Activated CD4-positive, alpha-beta memory T cell treated with anti-CD3 and anti-CD28 coated beads for 36 hours (primary cell): ENCODE data around the gene LUZP1. TPM values are rescaled to one million over a fixed set of nuclear protein-coding genes. Genes with fewer than 3 reads are reported as not detected.
A peak's percentile ranks its signal among the peaks of the same experiment; 100 is the strongest.

Experiments
- CTCF ChIA-PET: fragments of 350-600 bp; sonication (Branson Sonifier 250); formaldehyde crosslinking; loops from one replicate; lab custom pipeline; 2021; ENCODE audit warnings: antibody characterized with exemption, inconsistent platforms; lab: Charles Lee
- POLR2A ChIA-PET: fragments of 350-600 bp; sonication (Branson Sonifier 250); formaldehyde crosslinking; loops from one replicate; lab custom pipeline; 2021; ENCODE audit warnings: antibody characterized with exemption; lab: Charles Lee
- DNase-seq: peaks from one replicate; pipeline ENCODE4 v3.0.0-alpha.2; 2020
- H3K27ac Mint-ChIP-seq: one replicate; pipeline ENCODE4 v1.8.0; 2021; ENCODE audit warnings: mixed read lengths
- H3K27me3 Mint-ChIP-seq: one replicate; pipeline ENCODE4 v1.8.0; 2021; ENCODE audit warnings: mixed read lengths
- H3K36me3 Mint-ChIP-seq: one replicate; pipeline ENCODE4 v1.8.0; 2021; ENCODE audit warnings: mixed read lengths
- H3K4me1 Mint-ChIP-seq: one replicate; pipeline ENCODE4 v1.8.0; 2021; ENCODE audit warnings: low read depth, mixed read lengths
- H3K4me3 Mint-ChIP-seq: one replicate; pipeline ENCODE4 v1.8.0; 2021; ENCODE audit warnings: mild to moderate bottlenecking, mixed read lengths
- H3K9me3 Mint-ChIP-seq: one replicate; pipeline ENCODE4 v1.8.0; 2021; ENCODE audit warnings: mixed read lengths
- intact Hi-C: fragments of 100-400 bp; cut with micrococcal nuclease; formaldehyde crosslinking; loops from one replicate; pipeline ENCODE4 v1.15.1; 2023
- total RNA-seq, 2 experiments: library from RNA; stranded (reverse); gene quantifications; one replicate each; pipeline ENCODE4 v1.2.3, GENCODE V29; 2021

LUZP1 gene
- 10 to 100 TPM; 19.0 to 21.2 TPM for total RNA-seq

GRCh38 chr1:23168445-23169194 lies at the start of gene LUZP1:
TSS of gene LUZP1 (minus strand) at chr1:23168856.
- peak within 1 kb of the TSS; percentile 96 for H3K4me3 Mint-ChIP-seq

GRCh38 chr1:23217421-23218115 lies 48.9 kb upstream of the LUZP1 start, which contains the start of gene HTR1D:
TSS of gene HTR1D (minus strand) at chr1:23217502. CDS start at chr1:23194219, 23,283 bp downstream.
- Mint-ChIP-seq H3K4me1 (peaks cover 3% of the 10 kb centered on the region), H3K9me3 (no peaks in the 10 kb centered on the region), H3K27ac (no peak within 1 kb of the TSS), H3K27me3 (peaks cover 39% of the 10 kb centered on the region), H3K4me3 (no peak within 1 kb of the TSS), H3K36me3 (no peaks in the 10 kb centered on the region)
- DNase-seq, result no peak
- ChIA-PET CTCF (interaction anchor here (0.6 to 1.7 kb wide), 3 partner anchors 11 to 33 kb away, joined by 3 to 9 read pairs (median 3); no protein-coding TSS in a partner anchor), POLR2A (no interaction called here)
- intact Hi-C loops, result no loop called here

More at GRCh38 chr1:23168445-23169194, at the start of gene LUZP1:
- peak; percentile 91 for DNase-seq
- H3K27ac Mint-ChIP-seq, result peak within 1 kb of the TSS; percentile 85
- no peaks in the 10 kb centered on the region for H3K9me3 Mint-ChIP-seq
- ChIA-PET CTCF (interaction anchor here (1.2 to 3.2 kb wide), 5 partner anchors 10 to 70 kb away, joined by 3 to 20 read pairs (median 6); no protein-coding TSS in a partner anchor), POLR2A (interaction anchor here (0.6 to 3.1 kb wide), 8 partner anchors 10 to 178 kb away, joined by 3 to 14 read pairs (median 6); partner anchors contain the start of gene HNRNPR)
- no peaks in the 10 kb centered on the region for H3K36me3 Mint-ChIP-seq
- intact Hi-C loops, result loop anchor here (2.0 kb wide), 2 partner anchors 20 to 66 kb away; no protein-coding TSS in a partner anchor
- H3K27me3 Mint-ChIP-seq, result no peaks in the 10 kb centered on the region
- peaks cover 26% of the 10 kb centered on the region for H3K4me1 Mint-ChIP-seq

GRCh38 chr1:23216771-23217420 lies 48.2 kb upstream of the LUZP1 start:
- CTCF ChIA-PET, result interaction anchor here (0.6 to 1.7 kb wide), 5 partner anchors 10 to 187 kb away, joined by 3 to 9 read pairs (median 4); no protein-coding TSS in a partner anchor
- Mint-ChIP-seq H3K27me3 (peaks cover 44% of the 10 kb centered on the region), H3K36me3 (no peaks in the 10 kb centered on the region), H3K27ac (no peak overlapping the region), H3K4me1 (peaks cover 3% of the 10 kb centered on the region), H3K9me3 (no peaks in the 10 kb centered on the region), H3K4me3 (no peak overlapping the region)
- DNase-seq, result peak; percentile 29
- POLR2A ChIA-PET, result no interaction called here
- intact Hi-C loops, result no loop called here

GRCh38 chr1:23215751-23216449 lies 47.2 kb upstream of the LUZP1 start:
- Mint-ChIP-seq H3K36me3 (no peaks in the 10 kb centered on the region), H3K27me3 (peaks cover 49% of the 10 kb centered on the region), H3K9me3 (no peaks in the 10 kb centered on the region), H3K4me3 (no peak overlapping the region), H3K27ac (no peak overlapping the region), H3K4me1 (peaks cover 3% of the 10 kb centered on the region)
- ChIA-PET CTCF (interaction anchor here (0.6 to 1.7 kb wide), 5 partner anchors 12 to 188 kb away, joined by 3 to 9 read pairs (median 4); no protein-coding TSS in a partner anchor), POLR2A (no interaction called here)
- DNase-seq, result no peak
- intact Hi-C loops, result no loop called here

GRCh38 chr1:23215291-23215690 lies 46.6 kb upstream of the LUZP1 start:
- intact Hi-C loops, result no loop called here
- CTCF ChIA-PET, result interaction anchor here (1.7 kb wide), 1 partner anchor 189 kb away, joined by 7 read pairs; no protein-coding TSS in a partner anchor
- Mint-ChIP-seq H3K9me3 (no peaks in the 10 kb centered on the region), H3K4me3 (no peak overlapping the region), H3K4me1 (peaks cover 3% of the 10 kb centered on the region), H3K36me3 (no peaks in the 10 kb centered on the region), H3K27ac (no peak overlapping the region), H3K27me3 (peaks cover 47% of the 10 kb centered on the region)
- DNase-seq, result no peak
- POLR2A ChIA-PET, result no interaction called here

- intact Hi-C loops, result no loop called here
- no peak overlapping the region for H3K27ac Mint-ChIP-seq
- H3K9me3 Mint-ChIP-seq, result no peaks in the 10 kb centered on the region
- H3K4me1 Mint-ChIP-seq, result peaks cover 3% of the 10 kb centered on the region
- POLR2A ChIA-PET, result no interaction called here
- no peaks in the 10 kb centered on the region for H3K36me3 Mint-ChIP-seq
- no peak for DNase-seq
- peaks cover 47% of the 10 kb centered on the region for H3K27me3 Mint-ChIP-seq
- CTCF ChIA-PET, result interaction anchor here (0.9 kb wide), 1 partner anchor 47 kb away, joined by 3 read pairs; no protein-coding TSS in a partner anchor
- H3K4me3 Mint-ChIP-seq, result no peak overlapping the region
These were observed 46.0 kb upstream of the LUZP1 start for GRCh38 chr1:23214640-23215039.

- H3K9me3 Mint-ChIP-seq, result no peaks in the 10 kb centered on the region
- no peak overlapping the region for H3K27ac Mint-ChIP-seq
- H3K36me3 Mint-ChIP-seq, result no peaks in the 10 kb centered on the region
- H3K4me3 Mint-ChIP-seq, result no peak overlapping the region
- intact Hi-C loops, result no loop called here
- ChIA-PET CTCF (no interaction called here), POLR2A (no interaction called here)
- H3K4me1 Mint-ChIP-seq, result no peaks in the 10 kb centered on the region
- peaks cover 32% of the 10 kb centered on the region for H3K27me3 Mint-ChIP-seq
- DNase-seq, result no peak
These were observed 43.3 kb upstream of the LUZP1 start for GRCh38 chr1:23211955-23212354.

- Mint-ChIP-seq H3K36me3 (no peaks in the 10 kb centered on the region), H3K27me3 (peaks cover 25% of the 10 kb centered on the region), H3K27ac (no peak overlapping the region), H3K4me1 (no peaks in the 10 kb centered on the region), H3K9me3 (no peaks in the 10 kb centered on the region), H3K4me3 (no peak overlapping the region)
- intact Hi-C loops, result no loop called here
- no peak for DNase-seq
- CTCF ChIA-PET, result no interaction called here
- POLR2A ChIA-PET, result no interaction called here
These were observed 42.3 kb upstream of the LUZP1 start for GRCh38 chr1:23210963-23211362.

- Mint-ChIP-seq H3K27ac (no peak overlapping the region), H3K36me3 (no peaks in the 10 kb centered on the region), H3K4me1 (no peaks in the 10 kb centered on the region), H3K27me3 (peaks cover 23% of the 10 kb centered on the region), H3K4me3 (no peak overlapping the region), H3K9me3 (no peaks in the 10 kb centered on the region)
- peak; percentile 13 for DNase-seq
- intact Hi-C loops, result no loop called here
- POLR2A ChIA-PET, result no interaction called here
- CTCF ChIA-PET, result no interaction called here
These were observed 41.7 kb upstream of the LUZP1 start for GRCh38 chr1:23210351-23210785.

- Mint-ChIP-seq H3K4me1 (no peaks in the 10 kb centered on the region), H3K9me3 (no peaks in the 10 kb centered on the region), H3K27ac (no peak overlapping the region), H3K36me3 (no peaks in the 10 kb centered on the region), H3K27me3 (peaks cover 20% of the 10 kb centered on the region), H3K4me3 (no peak overlapping the region)
- ChIA-PET CTCF (no interaction called here), POLR2A (no interaction called here)
- DNase-seq, result no peak
- intact Hi-C loops, result no loop called here
These were observed 41.1 kb upstream of the LUZP1 start for GRCh38 chr1:23209770-23210169.

- Mint-ChIP-seq H3K27me3 (peaks cover 13% of the 10 kb centered on the region), H3K9me3 (no peaks in the 10 kb centered on the region), H3K36me3 (no peaks in the 10 kb centered on the region), H3K27ac (no peak overlapping the region), H3K4me1 (no peaks in the 10 kb centered on the region), H3K4me3 (no peak overlapping the region)
- ChIA-PET POLR2A (no interaction called here), CTCF (no interaction called here)
- DNase-seq, result no peak
- intact Hi-C loops, result no loop called here
These were observed 39.9 kb upstream of the LUZP1 start for GRCh38 chr1:23208527-23208926.
